ENCODE measurements around the gene MT1X.

MT1X gene

GRCh38 chr16:56691885-56692284 lies 9.6 kb downstream of the MT1X start:
- no peak for DNase-seq
- intact Hi-C loops (cut with DNase I; ENCODE audit: low total_unique reads), result no loop called here
- H3K9me3 ChIP-seq, result peaks cover 0 to 4% (median 0%) of the 10 kb centered on the region in 3 donors

GRCh38 chr16:56695246-56695645 lies 13.0 kb downstream of the MT1X start:
- H3K4me1 ChIP-seq, result no peaks in the 10 kb centered on the region
- no peak for DNase-seq
- H3K27me3 ChIP-seq, result peaks cover 0 to 3% of the 10 kb centered on the region in 2 donors
- H3K4me3 ChIP-seq, result no peak overlapping the region
- no peak overlapping the region for H3K27ac ChIP-seq
- intact Hi-C loops (cut with DNase I; ENCODE audit: low total_unique reads), result no loop called here
- peaks cover 0 to 4% (median 0%) of the 10 kb centered on the region in 3 donors for H3K9me3 ChIP-seq
- no peak for TF ChIP-seq CTCF (IDR thresholded peaks at IDR 0.05)
- no peaks in the 10 kb centered on the region for H3K36me3 ChIP-seq

More at GRCh38 chr16:56691885-56692284, 9.6 kb downstream of the MT1X start:
- H3K4me1 ChIP-seq, result no peaks in the 10 kb centered on the region
- no peak overlapping the region for H3K4me3 ChIP-seq
- no peak overlapping the region for H3K27ac ChIP-seq
- peaks cover 0 to 3% of the 10 kb centered on the region in 2 donors for H3K27me3 ChIP-seq
- peaks cover 0 to 2% (median 0%) of the 10 kb centered on the region in 3 donors for H3K36me3 ChIP-seq
- TF ChIP-seq CTCF (IDR thresholded peaks at IDR 0.05), result no peak

DNA sequence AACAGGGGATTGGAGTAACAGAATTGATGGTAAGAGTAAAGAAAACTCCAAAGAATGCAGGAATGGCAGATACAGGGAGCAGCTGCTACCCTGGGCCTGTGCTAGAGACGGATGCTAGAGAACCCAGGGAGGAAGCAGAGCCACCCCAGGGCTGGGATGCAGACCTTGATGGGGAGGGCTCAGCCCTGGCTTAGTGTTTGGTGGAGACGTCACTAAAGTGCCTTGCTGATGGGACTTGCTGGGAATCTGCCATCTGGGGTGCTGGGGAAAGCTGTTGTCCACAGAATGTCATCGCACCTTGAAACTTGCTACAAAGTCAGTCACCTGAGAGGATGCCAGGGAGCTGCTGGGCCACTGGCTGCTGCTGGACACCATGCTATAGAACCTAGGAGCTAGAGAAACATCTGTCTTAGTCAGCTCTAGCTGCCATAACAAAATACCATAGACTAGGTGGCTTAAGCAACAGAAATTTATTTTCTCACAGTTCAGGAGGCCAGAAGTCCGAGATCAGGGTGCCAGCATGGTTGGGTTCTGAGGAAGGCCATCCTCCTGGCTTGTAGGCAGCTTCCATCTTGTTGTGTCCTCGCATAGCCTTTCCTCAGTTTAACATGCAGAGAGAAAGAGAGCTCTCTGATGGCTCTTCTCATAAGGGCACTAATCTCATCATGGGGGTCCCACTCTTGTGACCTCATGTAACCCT lies 15.3 kb downstream of the MT1X start:
- Histone ChIP-seq H3K27me3 (peaks cover 0 to 3% of the 10 kb centered on the region in 2 donors), H3K9me3 (peaks cover 0 to 4% (median 0%) of the 10 kb centered on the region in 3 donors), H3K4me1 (peaks cover 0 to 4% (median 0%) of the 10 kb centered on the region in 4 donors), H3K27ac (no peak overlapping the region), H3K36me3 (no peaks in the 10 kb centered on the region), H3K4me3 (no peak overlapping the region)
- no peak for DNase-seq
- no peak for TF ChIP-seq CTCF (IDR thresholded peaks at IDR 0.05)
- intact Hi-C loops (cut with DNase I; ENCODE audit: low total_unique reads), result no loop called here

- no peak for TF ChIP-seq CTCF (IDR thresholded peaks at IDR 0.05)
- Histone ChIP-seq H3K27me3 (peaks cover 0 to under 1% of the 10 kb centered on the region in 2 donors), H3K9me3 (peaks cover 0 to 4% (median 0%) of the 10 kb centered on the region in 3 donors), H3K27ac (no peak overlapping the region), H3K4me3 (no peak overlapping the region), H3K36me3 (no peaks in the 10 kb centered on the region), H3K4me1 (peaks cover 0 to 4% (median 0%) of the 10 kb centered on the region in 4 donors)
- DNase-seq, result no peak
- intact Hi-C loops (cut with DNase I; ENCODE audit: low total_unique reads), result loop anchor here (5.0 kb wide), 4 partner anchors 33 to 183 kb away; partner anchors contain the start of genes MT1G and MT1H
Observed at GRCh38 chr16:56700195-56700594, 17.9 kb downstream of the MT1X start.

- no peak for DNase-seq
- intact Hi-C loops (cut with DNase I; ENCODE audit: low total_unique reads), result loop anchor here (5.0 kb wide), 4 partner anchors 33 to 183 kb away; partner anchors contain the start of genes MT1G and MT1H
- Histone ChIP-seq H3K27ac (no peak overlapping the region), H3K4me3 (no peak overlapping the region), H3K36me3 (no peaks in the 10 kb centered on the region), H3K4me1 (peaks cover 0 to 4% (median 0%) of the 10 kb centered on the region in 4 donors), H3K27me3 (no peaks in the 10 kb centered on the region), H3K9me3 (peaks cover 0 to 4% (median 0%) of the 10 kb centered on the region in 3 donors)
- no peak for TF ChIP-seq CTCF (IDR thresholded peaks at IDR 0.05)
Observed at GRCh38 chr16:56700631-56701030, 18.4 kb downstream of the MT1X start.
